SK-N-SH treated with all-trans-retinoic acid at 6 μM for 48 hours (cell line): ENCODE results near the gene HOXA4.

Experiments
- ATAC-seq: fragments of 200-7000 bp; cut with Tn5 transposase; 3 replicates; pipeline ENCODE4 v1.9.1; 2020; ENCODE audit warnings: mild to moderate bottlenecking, moderate library complexity
- ARNTL ChIP-seq: fragments of 450-650 bp; formaldehyde crosslinking; IDR thresholded peaks from 2 replicates; pipeline ENCODE4 v1.5.0; 2020; ENCODE audit warnings: low read depth, mild to moderate bottlenecking, moderate library complexity, borderline replicate concordance
- BACH2 ChIP-seq: fragments of 250-450 bp; sonication (Bioruptor Pico); IDR thresholded peaks from 2 replicates; pipeline ENCODE4 v1.9.0; 2021; ENCODE audit warnings: mild to moderate bottlenecking, borderline replicate concordance
- CREB5 ChIP-seq: fragments of 250-450 bp; sonication (Bioruptor Pico); IDR thresholded peaks from 2 replicates; pipeline ENCODE4 v1.5.1; 2020; ENCODE audit warnings: low read depth, mild to moderate bottlenecking, moderate library complexity
- CSRNP3 ChIP-seq: fragments of 250-450 bp; sonication (Bioruptor Pico); IDR thresholded peaks from 2 replicates; pipeline ENCODE4 v1.5.1; 2021; ENCODE audit warnings: mild to moderate bottlenecking, moderate library complexity
- ESRRG ChIP-seq: fragments of 250-450 bp; sonication (Bioruptor Pico); IDR thresholded peaks from 2 replicates; pipeline ENCODE4 v1.6.1; 2021; ENCODE audit warnings: mild to moderate bottlenecking
- GLIS3 ChIP-seq: fragments of 250-450 bp; sonication (Bioruptor Pico); IDR thresholded peaks from 2 replicates; pipeline ENCODE4 v1.5.0; 2020; ENCODE audit warnings: mild to moderate bottlenecking, moderate library complexity
- ISL1 ChIP-seq: fragments of 250-450 bp; sonication (Bioruptor Pico); IDR thresholded peaks from 2 replicates; pipeline ENCODE4 v2.1.2; 2022; ENCODE audit warnings: mild to moderate bottlenecking, moderate library complexity
- OSR1 ChIP-seq: fragments of 250-450 bp; sonication (Bioruptor Pico); IDR thresholded peaks from 2 replicates; pipeline ENCODE4 v1.8.0; 2022; ENCODE audit warnings: moderate library complexity, mild to moderate bottlenecking, inconsistent platforms
- RARB ChIP-seq: fragments of 250-450 bp; sonication (Bioruptor Pico); IDR thresholded peaks from 2 replicates; pipeline ENCODE4 v1.8.0; 2021; ENCODE audit warnings: mild to moderate bottlenecking, moderate library complexity
- SNAI2 ChIP-seq: fragments of 250-450 bp; sonication (Bioruptor Pico); IDR thresholded peaks from 2 replicates; pipeline ENCODE4 v1.5.0; 2020; ENCODE audit warnings: mild to moderate bottlenecking, moderate library complexity
- TOX ChIP-seq: fragments of 250-450 bp; sonication (Bioruptor Pico); IDR thresholded peaks from 2 replicates; pipeline ENCODE4 v1.8.0; 2021; ENCODE audit warnings: mild to moderate bottlenecking, moderate library complexity, borderline replicate concordance
- TSHZ2 ChIP-seq: fragments of 250-450 bp; sonication (Bioruptor Pico); IDR thresholded peaks from 2 replicates; pipeline ENCODE4 v1.5.0; 2020; ENCODE audit warnings: mild to moderate bottlenecking, moderate library complexity
- ZFP30 ChIP-seq: fragments of 450-650 bp; formaldehyde crosslinking; IDR thresholded peaks from 2 replicates; pipeline ENCODE4 v1.5.0; 2022; ENCODE audit warnings: mild to moderate bottlenecking, moderate library complexity
- ZNF565 ChIP-seq: fragments of 450-650 bp; formaldehyde crosslinking; conservative IDR thresholded peaks from 2 replicates; pipeline ENCODE4 v1.5.0; 2020; ENCODE audit warnings: low read depth, mild to moderate bottlenecking, moderate library complexity
- ZNF70 ChIP-seq: fragments of 450-650 bp; formaldehyde crosslinking; IDR thresholded peaks from 2 replicates; pipeline ENCODE4 v1.5.0; 2020; ENCODE audit warnings: mild to moderate bottlenecking, moderate library complexity

HOXA4 gene

GRCh38 chr7:27179030-27179429, 48.5 kb upstream of the HOXA4 start (continued):
- TF ChIP-seq CREB5 (CRISPR knock-in tag), result no peak
- no peak for TF ChIP-seq TSHZ2 (CRISPR knock-in tag)
- no peak for TF ChIP-seq RARB (CRISPR knock-in tag)

DNA sequence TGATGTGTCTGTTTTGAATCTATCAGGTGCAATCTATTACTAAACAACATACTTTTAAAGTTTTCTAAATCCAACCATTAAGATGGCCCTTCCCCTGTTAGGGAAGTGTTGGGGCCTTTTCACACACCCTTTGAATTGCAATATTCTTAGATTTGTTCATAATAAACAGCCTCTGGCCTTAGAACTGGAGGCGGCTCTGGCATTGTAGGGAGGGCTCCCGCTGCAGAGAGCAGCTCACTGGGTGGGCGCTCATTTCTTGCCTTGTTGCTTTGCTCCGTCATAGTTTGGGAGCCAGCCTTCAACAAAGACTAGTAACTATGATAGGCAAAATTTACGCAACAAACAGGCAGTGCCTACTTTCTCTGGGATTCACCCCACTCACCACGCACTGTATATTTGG, 47.8 kb upstream of the HOXA4 start:
- no peak for ATAC-seq

GRCh38 chr7:27177795-27178320, 47.3 kb upstream of the HOXA4 start:
- ATAC-seq, result no peak
- TF ChIP-seq BACH2 (CRISPR knock-in tag) (no peak), ARNTL (CRISPR knock-in tag) (no peak), CSRNP3 (CRISPR knock-in tag) (no peak), TOX (CRISPR knock-in tag) (no peak), OSR1 (CRISPR knock-in tag) (no peak), SNAI2 (CRISPR knock-in tag) (no peak), TSHZ2 (CRISPR knock-in tag) (no peak), ZNF70 (CRISPR knock-in tag) (no peak), ISL1 (CRISPR knock-in tag) (no peak), RARB (CRISPR knock-in tag) (no peak), GLIS3 (no peak)

More for the DNA sequence above, 47.8 kb upstream of the HOXA4 start:
- TF ChIP-seq TSHZ2 (CRISPR knock-in tag), result no peak
- no peak for TF ChIP-seq OSR1 (CRISPR knock-in tag)
- TF ChIP-seq ZFP30 (CRISPR knock-in tag), result no peak
- TF ChIP-seq ZNF70 (CRISPR knock-in tag), result no peak
- no peak for TF ChIP-seq CREB5 (CRISPR knock-in tag)
- TF ChIP-seq ZNF565, result no peak
- no peak for TF ChIP-seq ESRRG
- TF ChIP-seq ISL1 (CRISPR knock-in tag), result no peak
- TF ChIP-seq RARB (CRISPR knock-in tag), result no peak
- TF ChIP-seq CSRNP3 (CRISPR knock-in tag), result no peak
- TF ChIP-seq, all 23 proteins: peak for 0
